SJCRH30 (cell line): Measurements from ENCODE around the gene CD81. TPM values are rescaled to one million over a fixed set of nuclear protein-coding genes. Genes with fewer than 3 reads are reported as not detected.

Source experiments
- DNase-seq, 2 experiments: peaks; one replicate each; pipeline ENCODE4 v3.0.0-alpha.2; 2015 to 2020
- H3K27ac ChIP-seq: fragments of 250-450 bp; sonication (Bioruptor Pico); 2 replicates; pipeline ENCODE4 v1.5.1; 2020; ENCODE audit warnings: mild to moderate bottlenecking, moderate library complexity
- H3K27me3 ChIP-seq: fragments of 250-450 bp; sonication (Bioruptor Pico); 2 replicates; pipeline ENCODE4 v1.5.1; 2020; ENCODE audit warnings: mild to moderate bottlenecking, moderate library complexity
- H3K36me3 ChIP-seq: fragments of 250-450 bp; sonication (Bioruptor Pico); 2 replicates; pipeline ENCODE4 v1.5.1; 2020; ENCODE audit warnings: mild to moderate bottlenecking, moderate library complexity
- H3K4me1 ChIP-seq: fragments of 250-450 bp; sonication (Bioruptor Pico); 2 replicates; pipeline ENCODE4 v1.5.1; 2020; ENCODE audit warnings: mild to moderate bottlenecking, moderate library complexity
- H3K4me3 ChIP-seq: fragments of 250-450 bp; sonication (Bioruptor Pico); 2 replicates; pipeline ENCODE4 v1.5.1; 2020; ENCODE audit warnings: mild to moderate bottlenecking, moderate library complexity
- H3K9me3 ChIP-seq: fragments of 250-450 bp; sonication (Bioruptor Pico); replicated peaks from 2 replicates; pipeline ENCODE4 v1.5.1; 2020; ENCODE audit warnings: mild to moderate bottlenecking, moderate library complexity
- total RNA-seq: library from RNA; depleted of rRNA; stranded (reverse); fragments of >200 nt; shearing (Covaris generic); gene quantifications from 2 replicates; pipeline ENCODE4 v1.2.3, GENCODE V29; 2014

The CD81 gene
- total RNA-seq, 1 experiment from 2014 or later = 95.3 TPM

GRCh38 chr11:2431395-2431794 lies 54.3 kb downstream of the CD81 start:
- H3K4me1 ChIP-seq = no peaks in the 10 kb centered on the region
- H3K27ac ChIP-seq = no peak overlapping the region
- no peaks in the 10 kb centered on the region for H3K27me3 ChIP-seq
- no peak overlapping the region for H3K4me3 ChIP-seq
- H3K36me3 ChIP-seq = no peaks in the 10 kb centered on the region
- H3K9me3 ChIP-seq = no peaks in the 10 kb centered on the region
- no peak for DNase-seq

GRCh38 chr11:2432171-2432621 lies 55.1 kb downstream of the CD81 start:
- H3K4me1 ChIP-seq = no peaks in the 10 kb centered on the region
- no peak overlapping the region for H3K4me3 ChIP-seq
- no peaks in the 10 kb centered on the region for H3K9me3 ChIP-seq
- no peak for DNase-seq
- no peaks in the 10 kb centered on the region for H3K27me3 ChIP-seq
- H3K27ac ChIP-seq = no peak overlapping the region
- H3K36me3 ChIP-seq = no peaks in the 10 kb centered on the region

- no peaks in the 10 kb centered on the region for H3K27me3 ChIP-seq
Measured at GRCh38 chr11:2432628-2433071, 55.5 kb downstream of the CD81 start.

DNA sequence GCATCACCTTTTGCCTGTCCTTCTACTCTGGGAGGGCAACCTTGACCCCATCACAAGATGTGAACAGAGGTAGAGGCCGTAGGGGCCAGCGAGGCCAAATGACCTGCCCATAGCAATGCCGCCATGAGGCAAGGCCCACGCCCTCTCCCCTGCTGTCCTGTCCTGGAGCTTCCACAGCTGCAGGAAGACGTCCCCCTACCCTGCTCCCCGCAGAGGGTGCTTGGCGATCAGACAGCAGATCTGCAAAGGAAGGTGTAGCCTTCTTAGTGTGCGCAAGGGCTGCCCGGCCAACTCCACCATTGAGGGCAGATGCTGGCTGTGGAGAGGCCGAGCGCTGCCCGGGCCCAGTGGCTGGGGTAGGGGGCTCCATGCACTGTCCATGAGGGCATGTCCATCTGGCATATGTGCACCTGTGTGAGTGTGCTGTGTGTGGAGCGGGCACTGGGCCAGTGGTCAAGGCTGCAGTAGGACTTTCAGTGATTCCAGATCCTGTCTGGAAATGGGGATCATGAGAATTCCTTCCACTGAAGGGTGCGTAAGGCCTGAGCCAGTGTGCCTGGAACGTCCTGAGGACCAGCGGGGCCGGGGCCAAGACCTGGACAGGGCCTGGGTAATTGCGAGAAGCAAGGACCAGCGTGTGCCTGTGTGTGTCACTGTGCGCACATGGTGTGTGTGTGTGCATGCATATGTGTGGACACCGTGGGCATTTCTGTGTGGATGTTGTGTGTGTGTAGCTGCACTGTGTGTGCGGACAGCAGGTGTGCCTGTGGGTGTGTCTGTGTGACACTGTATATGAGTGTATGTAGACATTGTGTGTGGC lies 56.2 kb downstream of the CD81 start:
- Histone ChIP-seq H3K4me1 (no peaks in the 10 kb centered on the region), H3K9me3 (no peaks in the 10 kb centered on the region), H3K36me3 (no peaks in the 10 kb centered on the region), H3K27me3 (no peaks in the 10 kb centered on the region), H3K27ac (no peak overlapping the region), H3K4me3 (no peak overlapping the region)
- no peak for DNase-seq

More at GRCh38 chr11:2432628-2433071, 55.5 kb downstream of the CD81 start:
- H3K9me3 ChIP-seq = no peaks in the 10 kb centered on the region
- DNase-seq = no peak
- no peak overlapping the region for H3K27ac ChIP-seq
- H3K4me3 ChIP-seq = no peak overlapping the region
- no peaks in the 10 kb centered on the region for H3K4me1 ChIP-seq
- H3K36me3 ChIP-seq = no peaks in the 10 kb centered on the region

DNA sequence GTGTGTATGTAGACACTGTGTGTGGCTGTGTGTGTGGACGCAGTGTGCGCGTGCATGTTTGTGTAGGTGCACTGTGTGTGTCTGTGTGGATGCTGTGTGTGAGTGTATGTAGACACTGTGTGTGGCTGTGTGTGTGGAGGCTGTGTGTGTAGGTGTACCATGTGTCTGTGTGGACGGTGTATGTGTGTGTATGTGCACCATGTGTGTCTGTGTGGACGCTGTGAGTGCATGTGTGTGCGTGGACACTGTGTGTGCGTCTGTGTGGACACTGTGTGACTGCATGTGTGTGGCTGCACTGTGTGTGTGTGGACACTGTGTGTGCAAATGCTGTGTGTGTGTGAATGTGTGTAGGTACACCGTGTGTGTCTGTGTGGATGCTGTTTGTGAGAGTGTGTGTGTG lies 56.9 kb downstream of the CD81 start:
- no peak overlapping the region for H3K4me3 ChIP-seq
- no peak overlapping the region for H3K27ac ChIP-seq
- no peaks in the 10 kb centered on the region for H3K36me3 ChIP-seq
- no peak for DNase-seq
- H3K4me1 ChIP-seq = no peaks in the 10 kb centered on the region
- no peaks in the 10 kb centered on the region for H3K9me3 ChIP-seq
- no peaks in the 10 kb centered on the region for H3K27me3 ChIP-seq

GRCh38 chr11:2434506-2435255 lies 57.6 kb downstream of the CD81 start:
- Histone ChIP-seq H3K27ac (no peak overlapping the region), H3K4me3 (no peak overlapping the region), H3K36me3 (no peaks in the 10 kb centered on the region), H3K27me3 (no peaks in the 10 kb centered on the region), H3K4me1 (no peaks in the 10 kb centered on the region), H3K9me3 (0 out of 2 replicates have a peak, but pooled peaks cover 2% of the 10 kb centered on the region)
- DNase-seq = no peak

- Histone ChIP-seq H3K27ac (no peak overlapping the region), H3K4me3 (no peak overlapping the region), H3K9me3 (0 out of 2 replicates have a peak, but pooled peaks cover 5% of the 10 kb centered on the region), H3K27me3 (no peaks in the 10 kb centered on the region), H3K4me1 (no peaks in the 10 kb centered on the region), H3K36me3 (no peaks in the 10 kb centered on the region)
- DNase-seq = no peak
Measured at GRCh38 chr11:2435288-2436012, 58.3 kb downstream of the CD81 start.

GRCh38 chr11:2436013-2436520 lies 59.0 kb downstream of the CD81 start:
- Histone ChIP-seq H3K4me3 (no peak overlapping the region), H3K4me1 (no peaks in the 10 kb centered on the region), H3K27ac (no peak overlapping the region), H3K9me3 (0 out of 2 replicates have a peak, but pooled peaks cover 5% of the 10 kb centered on the region), H3K36me3 (no peaks in the 10 kb centered on the region), H3K27me3 (no peaks in the 10 kb centered on the region)
- no peak for DNase-seq

DNA sequence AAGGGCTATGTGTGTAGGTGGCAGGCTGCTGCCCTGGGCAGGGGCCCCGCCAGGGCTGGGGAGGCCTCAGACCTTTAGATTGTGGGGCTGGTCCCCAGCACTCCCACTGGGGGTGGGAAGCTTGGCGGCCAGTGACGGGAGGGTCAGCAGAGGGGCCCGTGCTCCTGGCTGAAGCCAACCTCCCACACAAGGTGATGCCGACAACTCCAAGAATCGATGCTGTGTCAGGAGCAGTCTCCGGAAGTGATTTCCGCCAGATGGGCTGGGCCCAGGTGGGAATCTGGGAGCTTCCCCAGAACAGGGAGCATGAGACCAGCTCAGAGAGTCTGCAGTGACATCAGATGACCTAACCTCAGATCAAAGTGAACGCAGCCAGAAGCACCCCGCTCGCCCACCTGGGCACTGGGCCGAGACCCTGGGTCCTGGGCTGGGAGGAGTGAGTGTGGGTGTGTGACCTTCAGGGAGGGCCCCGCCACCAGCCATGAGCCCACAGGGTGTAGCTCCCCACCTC lies 59.5 kb downstream of the CD81 start:
- H3K27ac ChIP-seq = no peak overlapping the region
- 0 out of 2 replicates have a peak, but pooled peaks cover 5% of the 10 kb centered on the region for H3K9me3 ChIP-seq
- H3K4me3 ChIP-seq = no peak overlapping the region
- no peaks in the 10 kb centered on the region for H3K4me1 ChIP-seq
- H3K27me3 ChIP-seq = no peaks in the 10 kb centered on the region
- no peak for DNase-seq
- no peaks in the 10 kb centered on the region for H3K36me3 ChIP-seq

GRCh38 chr11:2437516-2437915 lies 60.4 kb downstream of the CD81 start:
- Histone ChIP-seq H3K4me3 (no peak overlapping the region), H3K4me1 (no peaks in the 10 kb centered on the region), H3K27ac (no peak overlapping the region), H3K27me3 (no peaks in the 10 kb centered on the region), H3K9me3 (peaks cover 6% of the 10 kb centered on the region; the same call in 1 of the 2 replicates), H3K36me3 (no peaks in the 10 kb centered on the region)
- DNase-seq = no peak

- no peaks in the 10 kb centered on the region for H3K36me3 ChIP-seq
- H3K4me3 ChIP-seq = no peak overlapping the region
- peaks cover 9% of the 10 kb centered on the region; the same call in 1 of the 2 replicates for H3K9me3 ChIP-seq
- no peaks in the 10 kb centered on the region for H3K4me1 ChIP-seq
- no peak overlapping the region for H3K27ac ChIP-seq
- DNase-seq = no peak
- H3K27me3 ChIP-seq = no peaks in the 10 kb centered on the region
Measured at GRCh38 chr11:2439820-2440219, 62.7 kb downstream of the CD81 start.

- Histone ChIP-seq H3K27me3 (no peaks in the 10 kb centered on the region), H3K27ac (no peak overlapping the region), H3K9me3 (peaks cover 9% of the 10 kb centered on the region; the same call in 1 of the 2 replicates), H3K36me3 (no peaks in the 10 kb centered on the region), H3K4me3 (no peak overlapping the region), H3K4me1 (no peaks in the 10 kb centered on the region)
- DNase-seq = no peak
Measured at GRCh38 chr11:2440646-2441045, 63.5 kb downstream of the CD81 start.

GRCh38 chr11:2441171-2441570 lies 64.1 kb downstream of the CD81 start:
- DNase-seq = no peak

DNA sequence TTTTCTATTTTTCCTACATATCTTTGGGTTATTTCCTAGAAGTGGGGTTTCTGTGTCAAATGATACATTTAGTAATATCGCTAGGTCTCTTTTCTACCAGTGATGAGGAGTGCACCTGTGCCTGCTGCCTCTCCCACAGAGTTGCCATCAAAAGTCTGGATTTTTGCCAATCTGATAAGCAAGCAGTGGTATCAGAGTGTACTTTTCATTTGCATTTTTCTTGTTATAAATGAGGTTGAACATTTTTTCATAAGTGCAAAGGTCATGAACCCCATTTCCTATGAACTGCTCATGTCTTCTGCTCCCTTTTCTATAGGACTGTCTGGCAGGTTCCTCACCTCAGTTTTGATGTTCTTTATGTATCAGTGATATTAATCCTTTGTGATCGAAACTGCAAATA lies 65.5 kb downstream of the CD81 start:
- Histone ChIP-seq H3K4me1 (no peaks in the 10 kb centered on the region), H3K9me3 (peaks cover 9% of the 10 kb centered on the region; the same call in 1 of the 2 replicates), H3K27ac (no peak overlapping the region), H3K4me3 (no peak overlapping the region), H3K36me3 (no peaks in the 10 kb centered on the region), H3K27me3 (no peaks in the 10 kb centered on the region)
- no peak for DNase-seq

More at GRCh38 chr11:2441171-2441570, 64.1 kb downstream of the CD81 start:
- no peak overlapping the region for H3K27ac ChIP-seq
- H3K4me1 ChIP-seq = no peaks in the 10 kb centered on the region
- no peaks in the 10 kb centered on the region for H3K27me3 ChIP-seq
- no peak overlapping the region for H3K4me3 ChIP-seq
- H3K9me3 ChIP-seq = peaks cover 9% of the 10 kb centered on the region; the same call in 1 of the 2 replicates
- no peaks in the 10 kb centered on the region for H3K36me3 ChIP-seq
